ENCODE measurements around the gene GHRHR.

Gene GHRHR

DNA sequence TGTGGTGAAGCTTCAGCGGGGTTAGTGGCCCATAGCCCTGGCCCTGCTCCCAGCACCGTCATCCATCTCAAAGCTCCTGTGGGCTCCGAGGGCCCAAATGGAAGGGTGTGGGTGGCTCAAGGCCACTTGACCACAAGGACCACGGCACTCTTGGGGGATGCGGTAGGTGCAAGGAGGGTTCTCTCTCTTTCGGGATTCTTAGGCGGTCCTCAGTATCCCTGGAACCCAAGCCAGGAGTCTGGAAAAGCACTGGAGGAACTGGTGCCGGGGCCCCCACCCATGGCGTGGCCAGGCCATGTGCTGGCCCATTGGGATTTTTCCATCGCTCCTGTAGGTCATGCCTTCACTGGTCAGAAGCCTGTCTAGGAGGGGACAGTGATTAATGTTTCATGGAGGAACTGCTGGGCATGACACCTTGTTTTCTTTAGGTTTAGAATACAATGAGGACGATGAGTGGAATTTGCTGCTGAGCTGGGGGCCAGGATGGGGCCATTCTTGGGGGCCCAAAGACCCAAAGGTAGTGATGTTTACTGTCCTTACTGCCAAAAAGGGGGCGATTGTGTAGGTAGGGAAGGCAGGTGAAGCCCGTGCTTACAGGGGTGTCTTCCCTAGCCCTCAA is 35.4 kb upstream of the GHRHR start:
- no peak for DNase-seq (ENCODE audit: low read depth, low spot score)

- DNase-seq (ENCODE audit: low read depth, low spot score) = no peak
Measured at GRCh38 chr7:30929686-30930085, 34.1 kb upstream of the GHRHR start.

DNA sequence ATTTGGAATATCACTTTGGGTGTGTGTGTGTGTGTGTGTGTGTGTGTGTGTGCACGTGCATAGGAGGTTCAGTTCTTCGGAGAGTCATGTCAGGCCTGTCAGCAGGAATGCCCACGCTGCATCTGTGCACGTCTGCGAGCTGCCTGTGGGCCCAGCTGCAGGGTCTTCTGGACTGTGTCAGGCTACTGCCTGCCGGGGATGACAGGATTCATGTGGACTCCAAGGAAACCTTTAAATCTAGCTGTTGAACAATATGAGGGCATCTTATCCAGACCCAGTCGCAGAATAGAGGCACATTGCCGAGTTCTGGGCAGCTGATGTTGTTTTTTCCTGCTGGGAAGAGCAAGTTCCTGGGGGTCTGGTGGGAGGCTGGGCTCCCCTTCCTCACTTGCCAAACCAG is 33.1 kb upstream of the GHRHR start:
- no peak for DNase-seq (ENCODE audit: low read depth, low spot score)

DNA sequence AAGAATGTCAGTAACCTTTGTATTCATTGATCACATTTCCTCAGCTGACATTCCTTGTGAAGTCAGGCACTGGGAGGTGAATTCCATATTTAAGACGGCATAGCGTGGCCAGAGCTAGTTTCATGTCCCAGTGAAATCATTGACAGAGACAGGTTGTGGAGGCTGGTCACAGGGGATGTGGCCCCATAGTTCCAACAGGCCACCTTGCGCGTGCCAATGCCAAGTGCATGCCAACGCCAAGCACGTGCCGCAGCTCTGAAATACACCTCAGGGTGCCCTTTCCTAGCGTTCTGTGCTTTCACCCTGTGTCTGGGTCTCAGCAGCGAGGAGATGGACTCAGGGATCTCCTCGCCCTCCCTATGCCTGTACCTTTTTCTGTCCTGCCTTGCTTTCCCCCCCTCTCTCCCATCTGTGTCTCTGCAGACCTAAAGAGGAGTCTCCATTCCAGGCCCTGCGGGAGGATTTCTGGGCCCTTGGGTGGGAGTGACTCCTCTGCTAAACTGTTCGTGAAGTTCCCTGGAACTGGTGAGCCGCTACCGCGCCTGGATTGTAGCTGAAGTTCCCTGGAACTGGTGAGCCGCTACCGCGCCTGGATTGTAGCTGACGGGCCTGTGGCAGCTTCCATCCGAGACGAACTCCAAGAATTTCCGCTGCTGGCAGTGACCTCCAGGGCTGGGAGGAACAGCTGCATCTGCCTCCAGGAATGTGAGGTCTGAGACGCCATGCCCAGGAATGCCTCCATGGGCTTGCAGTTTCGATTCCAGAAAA is 32.4 kb upstream of the GHRHR start:
- DNase-seq (ENCODE audit: low read depth, low spot score) = no peak

DNA sequence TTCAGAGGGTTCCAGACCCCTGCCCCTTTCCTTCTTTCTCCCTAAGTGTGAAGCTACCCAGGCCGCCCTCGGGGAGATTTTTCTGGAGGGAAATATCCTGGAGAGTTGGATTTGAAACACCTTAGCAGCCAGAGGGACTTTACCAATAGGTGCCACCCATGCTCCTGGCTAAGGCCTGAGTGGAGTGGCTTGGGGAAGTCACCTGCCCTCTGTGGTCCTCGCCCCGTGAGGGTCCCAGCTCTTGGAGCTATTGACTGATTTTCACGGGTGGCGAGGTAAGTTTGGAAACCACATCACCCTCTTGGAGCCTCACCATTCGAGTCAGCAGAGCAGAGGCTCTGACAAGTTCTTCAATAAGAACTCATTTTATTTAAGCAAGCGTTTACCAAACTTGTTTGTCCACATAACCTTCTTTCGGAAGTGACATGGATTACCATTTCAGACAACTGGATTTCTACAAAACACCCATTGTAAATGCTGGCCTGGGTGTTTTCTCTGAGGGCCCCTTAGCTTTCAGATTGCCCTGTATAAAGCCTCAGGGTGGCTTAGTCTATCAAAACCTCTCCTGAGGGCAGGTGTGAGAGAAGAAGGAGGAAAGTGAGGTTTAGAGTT is 31.7 kb upstream of the GHRHR start:
- no peak for DNase-seq (ENCODE audit: low read depth, low spot score)

DNA sequence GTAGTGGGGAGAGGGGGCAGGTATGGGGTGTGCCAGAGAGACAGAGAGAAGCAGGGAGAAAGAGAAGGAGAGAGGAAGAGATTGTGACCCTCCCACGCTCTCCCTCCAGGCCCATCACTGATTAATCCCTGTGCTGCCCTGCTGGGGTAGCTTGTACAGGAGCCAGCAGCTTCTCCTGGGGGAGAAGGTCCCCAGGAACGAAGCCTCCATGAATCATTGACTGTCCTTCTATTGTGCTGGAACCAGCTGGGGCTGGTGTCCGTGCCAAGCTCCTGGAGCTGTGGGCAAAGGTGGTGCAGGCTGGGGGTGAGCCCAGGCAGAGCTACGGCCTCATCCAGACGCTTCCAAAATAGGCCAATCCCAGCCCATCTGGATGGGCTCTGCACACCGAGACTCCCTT is 31.2 kb upstream of the GHRHR start:
- DNase-seq (ENCODE audit: low read depth, low spot score) = no peak

DNA sequence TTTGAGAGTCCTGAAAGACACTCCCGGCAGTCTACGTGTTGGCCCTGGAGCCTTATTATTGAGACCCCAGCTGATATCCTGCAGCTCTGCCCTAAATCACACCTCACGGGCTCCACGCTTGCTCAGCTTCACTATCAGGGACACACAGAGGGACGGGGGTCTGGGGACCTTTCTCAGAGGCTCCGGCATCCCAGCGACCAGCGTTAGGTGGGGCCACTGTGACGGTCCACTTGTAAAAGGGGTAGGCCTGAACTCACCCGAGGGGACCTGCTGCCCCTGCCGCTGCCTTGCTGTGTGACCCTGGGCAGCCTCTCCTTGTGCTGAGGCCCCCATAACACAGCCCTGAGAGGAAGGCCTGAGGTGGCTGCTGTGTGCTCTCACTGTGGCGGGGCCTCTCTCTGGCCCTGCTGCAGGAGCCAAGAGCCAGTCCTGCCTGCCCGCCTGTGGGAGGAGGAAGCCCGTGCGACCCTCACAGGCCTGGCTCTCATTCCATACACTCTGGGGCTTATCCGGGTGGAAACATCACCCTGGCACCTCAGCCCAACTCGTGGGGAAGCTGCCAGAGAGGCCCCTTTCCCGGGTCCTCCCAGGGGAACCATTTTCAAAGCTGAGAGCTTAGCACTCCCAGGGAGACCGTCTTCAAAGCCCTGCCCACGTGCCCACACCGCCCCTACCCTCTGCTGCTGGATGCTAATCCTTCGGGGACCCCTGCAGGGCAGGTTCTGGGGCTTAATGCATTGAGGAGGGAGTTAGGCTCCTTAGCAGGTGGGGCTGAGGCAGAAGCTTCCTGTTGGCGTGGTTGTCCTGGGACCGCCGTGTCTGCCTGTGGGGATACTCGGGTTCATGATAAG is 30.4 kb upstream of the GHRHR start:
- no peak for DNase-seq (ENCODE audit: low read depth, low spot score)

GRCh38 chr7:30934225-30934624 is 29.5 kb upstream of the GHRHR start:
- no peak for DNase-seq (ENCODE audit: low read depth, low spot score)

GRCh38 chr7:30934732-30935568 is 28.8 kb upstream of the GHRHR start:
- DNase-seq (ENCODE audit: low read depth, low spot score) = no peak

GRCh38 chr7:30935569-30935877 is 28.2 kb upstream of the GHRHR start:
- no peak for DNase-seq (ENCODE audit: low read depth, low spot score)

- DNase-seq (ENCODE audit: low read depth, low spot score) = no peak
Measured at GRCh38 chr7:30936650-30937245, 27.0 kb upstream of the GHRHR start.

- no peak for DNase-seq (ENCODE audit: low read depth, low spot score)
Measured at GRCh38 chr7:30937416-30937815, 26.3 kb upstream of the GHRHR start.

DNA sequence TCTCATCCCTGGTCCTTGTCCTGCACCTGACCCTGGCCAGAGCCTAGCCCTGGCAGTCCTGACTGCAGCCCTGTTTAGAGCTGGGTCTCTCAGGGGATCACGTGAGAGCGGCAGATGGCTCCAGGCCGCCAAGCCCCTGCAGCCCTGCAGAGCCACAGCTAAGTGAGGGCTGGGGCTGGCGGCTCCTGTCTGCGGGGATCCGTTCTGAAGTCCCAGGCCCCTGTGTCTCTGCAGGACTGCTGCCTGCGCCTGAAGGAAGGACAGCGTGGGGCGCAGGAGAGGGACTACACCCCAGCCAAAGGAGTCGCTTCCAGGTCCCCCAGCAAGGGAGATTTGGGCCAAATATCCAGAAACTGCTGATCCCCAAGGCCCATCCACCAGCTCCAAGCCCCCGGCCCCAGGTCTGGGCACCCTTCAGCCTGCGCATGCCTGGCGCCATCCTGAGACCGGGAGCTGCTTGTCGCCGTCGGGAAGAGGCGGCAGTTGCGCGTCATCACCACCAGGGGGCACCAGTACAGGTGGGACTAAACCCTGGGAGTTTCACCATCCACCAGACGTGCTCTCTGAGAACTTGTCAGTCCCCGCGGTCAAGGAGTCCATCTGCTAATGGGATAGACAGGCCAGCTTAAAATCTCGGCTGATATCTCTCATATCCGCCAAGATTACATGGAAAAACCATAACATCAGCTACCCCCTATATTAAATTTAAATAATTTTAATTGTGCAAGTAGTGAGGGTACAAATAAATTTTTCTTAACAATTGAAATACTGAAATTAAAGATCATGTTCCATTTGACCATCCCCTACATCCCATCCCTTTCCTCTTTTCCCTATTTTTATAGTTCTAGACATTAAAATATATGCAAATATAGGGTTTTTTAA is 25.1 kb upstream of the GHRHR start:
- peak; percentile 41 for DNase-seq (ENCODE audit: low read depth, low spot score)

- DNase-seq (ENCODE audit: low read depth, low spot score) = no peak
Measured at GRCh38 chr7:30941582-30942323, 22.0 kb upstream of the GHRHR start.

DNA sequence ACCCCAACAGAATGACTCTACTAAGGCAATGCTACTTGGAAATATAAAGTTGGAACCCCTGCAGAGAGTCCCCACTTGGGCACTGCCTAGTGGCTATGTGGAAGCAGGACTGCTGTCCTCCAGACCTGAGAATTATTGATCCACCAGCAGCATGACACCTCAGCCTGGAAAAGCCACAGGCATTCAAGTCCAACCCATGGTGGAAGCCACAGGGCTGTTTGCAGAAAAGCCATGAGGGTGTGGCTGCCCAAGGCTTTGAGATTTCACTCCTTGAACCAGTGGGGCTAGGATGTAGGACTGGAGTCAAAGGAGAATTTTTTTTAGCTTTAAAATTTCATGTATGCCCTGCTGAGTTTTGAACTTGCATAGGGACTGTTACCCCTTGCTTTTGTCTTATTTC is 13.6 kb upstream of the GHRHR start:
- no peak for DNase-seq (ENCODE audit: low read depth, low spot score)

DNA sequence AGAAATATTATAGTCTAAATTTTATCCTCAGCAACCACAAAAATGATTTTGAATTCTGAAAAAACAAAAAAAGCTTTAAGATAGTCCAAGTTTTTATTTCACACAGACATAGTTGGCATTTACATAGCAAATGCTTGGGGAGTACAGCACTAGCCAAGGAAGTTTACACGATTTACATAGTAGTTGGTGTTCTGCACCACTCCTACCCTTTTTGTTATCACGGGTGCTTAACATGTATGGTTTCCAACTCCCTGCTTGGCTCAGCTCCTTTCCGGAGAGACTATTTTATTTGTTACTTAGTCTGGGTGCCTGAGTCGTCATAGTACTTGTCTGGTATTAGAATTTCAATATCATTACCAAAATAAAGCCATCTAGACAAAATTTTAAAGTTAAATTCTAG is 8.8 kb upstream of the GHRHR start:
- no peak for DNase-seq (ENCODE audit: low read depth, low spot score)

DNA sequence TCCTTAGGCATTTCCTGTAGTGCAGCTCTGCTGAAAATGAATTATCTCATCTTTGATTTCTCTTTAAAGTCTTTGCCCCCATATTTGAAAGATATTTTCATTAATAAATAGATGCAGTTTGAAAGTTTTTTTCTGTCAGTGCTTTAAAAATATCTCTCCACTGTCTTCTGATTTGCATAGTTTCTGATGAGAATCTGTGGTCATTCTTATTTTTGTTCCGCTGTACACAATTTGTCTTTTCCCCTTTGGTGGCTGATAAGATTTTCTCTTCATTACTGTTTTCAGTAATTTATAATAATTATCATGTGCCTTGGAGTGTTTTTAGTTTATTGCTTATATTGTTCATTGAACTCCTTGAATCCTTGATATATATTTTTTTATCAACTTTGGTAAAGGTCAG is 7.0 kb upstream of the GHRHR start:
- no peak for DNase-seq (ENCODE audit: low read depth, low spot score)

- DNase-seq (ENCODE audit: low read depth, low spot score) = no peak
Measured at GRCh38 chr7:30965372-30965771, 1.6 kb downstream of the GHRHR start.

DNA sequence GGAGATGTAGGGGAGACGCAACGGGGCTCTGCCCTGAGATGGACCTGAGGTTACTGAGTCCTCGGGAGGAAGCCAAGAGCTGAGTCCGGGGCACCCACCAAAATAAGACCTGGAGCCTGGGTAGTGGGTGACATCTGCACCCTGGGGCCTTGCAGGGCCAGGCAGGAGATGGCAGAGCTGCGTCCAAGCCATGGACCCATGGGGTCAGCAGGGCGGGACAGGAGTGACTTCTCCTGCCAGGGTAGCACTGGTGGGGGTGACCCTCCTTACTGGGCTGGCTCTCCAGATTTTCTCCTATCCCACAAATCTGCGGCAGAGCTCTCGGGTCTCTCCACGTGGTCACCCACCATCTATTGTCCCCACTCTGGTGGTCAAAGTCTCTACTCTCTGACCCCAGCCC is 2.1 kb downstream of the GHRHR start:
- DNase-seq (ENCODE audit: low read depth, low spot score) = no peak

All from smooth muscle cell of the brain vasculature (primary cell).